ENCODE measurements around the gene ORC3.

DNA sequence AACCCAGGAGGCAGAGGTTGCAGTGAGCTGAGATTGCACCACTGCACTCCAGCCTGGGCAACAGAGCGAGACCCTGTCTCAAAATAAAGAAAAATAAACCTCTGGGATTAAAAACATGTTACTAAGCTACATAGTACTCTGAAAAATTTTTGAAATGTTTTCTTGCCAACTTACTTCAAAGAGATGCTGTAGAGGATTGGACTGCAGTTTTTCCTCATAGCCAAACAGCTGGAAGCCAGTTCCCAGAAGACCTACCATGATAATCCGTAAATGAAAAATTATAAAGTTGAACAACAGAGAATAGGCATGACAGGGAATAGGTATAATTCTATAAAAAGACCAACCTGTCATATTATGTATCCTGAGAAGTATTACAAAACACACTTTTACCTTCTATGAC lies 48.2 kb upstream of the ORC3 start:
- no peak for TF ChIP-seq TAF1 (IDR thresholded peaks at IDR 0.05; ENCODE audit: borderline replicate concordance, insufficient read depth, low read length)
- no peak for TF ChIP-seq POLR2AphosphoS5 (IDR thresholded peaks at IDR 0.05; ENCODE audit: low read depth, low read length)
